HG02970 (cell line): ENCODE results near the gene METTL2A.
"Not testable (repeated sequence)": the region's sequence is repeated elsewhere in the genome, so short reads cannot be mapped to it uniquely, and the experiment has no call there.

ENCODE experiments used
- ATAC-seq: cut with Tn5 transposase; IDR thresholded peaks from one replicate; pipeline ENCODE4 v1.9.1; 2021; ENCODE audit warnings: mild to moderate bottlenecking, moderate library complexity, moderate number of reproducible peaks; ENCODE audit not compliant: unreplicated experiment, low FRiP score

Gene METTL2A, protein sequence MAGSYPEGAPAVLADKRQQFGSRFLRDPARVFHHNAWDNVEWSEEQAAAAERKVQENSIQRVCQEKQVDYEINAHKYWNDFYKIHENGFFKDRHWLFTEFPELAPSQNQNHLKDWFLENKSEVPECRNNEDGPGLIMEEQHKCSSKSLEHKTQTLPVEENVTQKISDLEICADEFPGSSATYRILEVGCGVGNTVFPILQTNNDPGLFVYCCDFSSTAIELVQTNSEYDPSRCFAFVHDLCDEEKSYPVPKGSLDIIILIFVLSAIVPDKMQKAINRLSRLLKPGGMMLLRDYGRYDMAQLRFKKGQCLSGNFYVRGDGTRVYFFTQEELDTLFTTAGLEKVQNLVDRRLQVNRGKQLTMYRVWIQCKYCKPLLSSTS

DNA sequence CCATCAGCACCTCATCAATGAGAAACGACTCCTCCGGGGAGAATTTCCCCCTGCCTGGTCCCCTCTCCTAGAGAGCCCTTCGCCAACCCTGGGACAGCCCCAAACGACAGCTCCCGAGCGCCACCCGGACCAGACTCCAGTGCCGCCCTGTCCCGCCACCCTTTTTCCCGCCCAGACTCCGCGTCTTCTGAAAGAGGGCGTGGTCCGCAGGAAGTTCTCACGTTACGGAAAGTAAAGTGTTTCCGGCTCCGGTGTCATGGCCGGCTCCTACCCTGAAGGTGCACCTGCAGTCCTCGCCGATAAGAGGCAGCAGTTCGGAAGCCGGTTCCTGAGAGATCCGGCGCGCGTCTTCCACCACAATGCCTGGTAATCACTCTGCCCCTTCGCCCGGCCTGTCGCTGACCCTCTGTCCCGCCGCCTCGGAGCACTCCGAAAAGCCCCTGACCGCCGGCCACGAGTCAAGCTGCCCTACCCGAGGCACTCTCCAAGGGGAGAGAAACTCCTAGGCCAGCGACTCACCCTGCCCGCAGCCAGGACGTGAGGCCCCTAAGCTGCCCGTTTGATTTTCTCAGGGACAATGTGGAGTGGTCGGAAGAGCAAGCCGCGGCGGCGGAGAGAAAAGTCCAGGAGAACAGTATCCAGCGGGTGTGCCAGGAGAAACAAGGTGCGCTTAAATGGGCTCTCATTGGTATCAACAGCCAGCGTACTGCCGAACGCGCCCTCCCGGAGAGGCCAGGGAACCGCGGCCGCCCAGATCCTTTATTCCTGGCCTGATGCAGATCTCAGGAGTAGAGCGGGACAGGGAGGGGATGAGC is at the start of gene METTL2A:
TSS of gene METTL2A (plus strand) at position 251 of the 815 bp plus-strand sequence. CDS start at position 257, 6 bp downstream.
- ATAC-seq: peak; percentile 90

DNA sequence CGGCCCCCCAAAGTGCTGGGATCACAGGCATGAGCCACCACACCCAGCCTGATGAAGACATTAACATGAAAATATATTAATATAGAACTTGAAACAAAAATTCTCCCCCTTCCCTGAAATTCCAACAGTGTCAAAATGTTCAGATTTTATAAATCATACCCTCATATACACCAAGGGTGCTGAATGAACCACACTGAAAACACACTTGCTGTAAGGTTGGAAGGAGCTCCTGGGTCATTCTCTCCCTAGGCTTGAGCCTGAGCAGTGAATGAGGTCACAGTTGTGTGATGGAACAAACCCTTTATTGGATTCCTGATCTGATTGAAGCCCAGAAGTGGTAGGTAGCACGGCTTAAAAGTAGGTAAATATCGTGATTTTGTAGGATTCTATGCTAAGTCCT is 43.4 kb upstream of the METTL2A start, which contains the start of gene EFCAB3:
TSS of gene EFCAB3 (plus strand) at position 301 of the 400 bp plus-strand sequence. CDS start 2,427 bp downstream, outside the sequence.
- no peak for ATAC-seq

DNA sequence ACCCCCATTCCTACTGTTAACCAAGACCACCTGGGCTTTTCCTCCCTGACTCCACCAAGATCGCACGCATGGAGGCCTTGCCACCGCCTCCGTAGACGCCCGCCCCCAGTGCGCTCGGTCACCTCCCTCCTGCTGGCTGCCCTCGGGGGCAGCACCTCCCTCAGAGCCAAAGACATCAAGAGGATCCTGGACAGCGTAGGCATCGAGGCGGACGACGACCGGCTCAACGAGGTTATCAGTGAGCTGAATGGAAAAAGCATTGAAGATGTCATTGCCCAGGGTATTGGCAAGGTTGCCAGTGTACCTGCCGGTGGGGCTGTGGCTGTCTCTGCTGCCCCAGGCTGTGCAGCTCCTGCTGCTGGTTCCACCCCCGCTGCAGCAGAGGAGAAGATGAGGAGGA is 42.1 kb upstream of the METTL2A start:
- no peak for ATAC-seq

DNA sequence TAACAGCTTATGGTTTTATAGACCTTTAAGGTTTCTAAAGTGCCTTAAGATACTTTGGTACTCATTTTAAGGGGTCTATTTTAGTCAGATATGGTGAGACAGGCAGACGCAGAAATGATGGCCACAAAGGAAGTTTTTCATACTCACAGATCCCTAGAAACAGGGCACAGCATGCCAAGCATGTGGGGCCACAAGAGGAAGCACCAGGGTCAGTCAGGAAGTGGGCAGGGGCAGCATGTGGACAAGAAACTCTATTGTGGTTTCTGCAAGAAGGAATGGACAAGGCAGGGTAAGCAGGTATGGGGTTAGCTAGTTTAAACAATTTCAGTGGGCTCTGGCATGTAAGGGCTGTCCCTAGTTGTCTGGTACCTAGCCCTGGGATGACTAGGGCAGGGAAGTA is 34.8 kb upstream of the METTL2A start:
- no peak for ATAC-seq

DNA sequence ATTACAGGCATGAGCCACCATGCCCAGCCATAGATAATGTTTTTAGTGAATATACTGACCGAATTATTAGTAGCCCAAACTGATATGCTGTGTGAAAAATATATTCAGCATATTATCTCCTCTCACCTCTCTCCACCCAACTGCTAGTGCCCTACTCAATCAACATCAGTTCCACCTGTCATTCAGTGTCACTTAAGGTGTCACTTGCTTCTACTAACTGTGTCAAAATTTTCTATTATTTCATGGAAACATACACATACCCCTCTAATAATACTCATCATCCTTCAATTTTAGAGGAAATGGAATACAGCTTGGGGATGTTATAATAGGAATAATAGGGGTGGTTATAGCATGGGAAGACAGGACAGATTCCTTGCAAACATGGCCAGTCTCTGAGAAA is 30.8 kb upstream of the METTL2A start:
- no peak for ATAC-seq

DNA sequence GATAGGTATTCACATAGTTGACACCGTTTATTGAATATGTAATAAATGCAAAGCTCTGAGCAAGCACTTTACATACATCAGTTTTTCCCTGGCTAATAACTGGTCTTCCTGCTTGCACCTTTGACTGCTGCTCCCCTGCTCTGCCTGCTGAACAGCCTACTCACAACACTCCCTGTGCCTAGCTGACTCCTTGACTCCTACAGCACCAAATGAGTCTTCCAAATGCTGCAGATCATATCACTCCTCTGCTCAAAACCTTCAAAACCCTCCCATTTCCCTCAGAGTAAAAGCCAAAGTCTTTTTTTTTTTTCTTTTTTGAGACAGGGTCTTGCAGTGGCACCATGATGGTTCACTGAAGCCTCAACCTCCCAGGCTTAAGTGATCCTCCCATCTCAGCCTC is 24.8 kb upstream of the METTL2A start:
- ATAC-seq: no peak

DNA sequence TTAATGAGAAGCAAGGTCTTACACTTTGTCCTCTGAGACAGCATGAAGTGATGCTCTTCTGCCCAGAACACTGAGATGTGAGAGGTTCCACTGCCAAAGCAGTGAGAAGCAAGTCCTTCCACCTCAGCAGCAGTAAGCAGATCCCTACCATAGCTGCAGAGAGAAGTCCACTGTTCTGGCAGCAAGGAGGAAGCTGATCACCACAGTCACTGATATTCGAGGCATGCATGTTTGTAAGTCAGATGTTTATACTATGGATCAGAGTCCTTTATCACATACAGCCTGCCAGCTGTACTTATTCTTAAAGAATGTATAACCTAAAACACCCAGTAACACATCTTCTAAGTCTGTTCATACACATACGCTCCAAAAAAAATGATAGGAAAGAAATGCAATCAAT is 18.2 kb upstream of the METTL2A start:
- ATAC-seq: no peak

DNA sequence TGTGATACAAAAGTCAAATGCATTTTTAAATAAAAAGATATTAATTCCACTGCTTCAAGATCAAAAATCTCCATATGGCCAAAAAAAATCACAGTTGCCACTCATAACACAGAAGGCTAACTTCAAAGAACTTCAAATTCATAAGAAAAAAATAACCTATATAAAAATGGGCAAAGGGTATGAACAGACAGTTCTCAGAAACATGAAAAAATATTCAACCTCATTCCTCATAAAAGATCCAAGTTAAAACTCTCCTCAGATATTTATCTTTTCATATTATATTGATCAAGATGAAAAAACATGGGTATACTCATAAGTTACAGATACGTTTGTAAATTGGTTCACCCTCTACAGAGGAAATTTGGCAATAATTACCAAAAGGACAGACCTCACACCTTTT is 10.6 kb upstream of the METTL2A start:
- not testable (repeated sequence) for ATAC-seq

DNA sequence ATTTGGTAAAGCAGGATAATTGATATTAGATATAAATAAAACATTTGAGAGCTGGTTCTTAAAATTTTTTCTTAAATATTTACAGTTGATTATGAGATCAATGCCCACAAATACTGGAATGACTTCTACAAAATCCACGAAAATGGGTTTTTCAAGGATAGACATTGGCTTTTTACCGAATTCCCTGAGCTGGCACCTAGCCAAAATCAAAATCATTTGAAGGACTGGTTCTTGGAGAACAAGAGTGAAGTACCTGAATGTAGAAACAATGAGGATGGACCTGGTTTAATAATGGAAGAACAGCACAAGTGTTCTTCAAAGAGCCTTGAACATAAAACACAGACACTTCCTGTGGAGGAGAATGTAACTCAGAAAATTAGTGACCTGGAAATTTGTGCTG is 2.5 kb downstream of the METTL2A start:
- ATAC-seq: not testable (repeated sequence)

DNA sequence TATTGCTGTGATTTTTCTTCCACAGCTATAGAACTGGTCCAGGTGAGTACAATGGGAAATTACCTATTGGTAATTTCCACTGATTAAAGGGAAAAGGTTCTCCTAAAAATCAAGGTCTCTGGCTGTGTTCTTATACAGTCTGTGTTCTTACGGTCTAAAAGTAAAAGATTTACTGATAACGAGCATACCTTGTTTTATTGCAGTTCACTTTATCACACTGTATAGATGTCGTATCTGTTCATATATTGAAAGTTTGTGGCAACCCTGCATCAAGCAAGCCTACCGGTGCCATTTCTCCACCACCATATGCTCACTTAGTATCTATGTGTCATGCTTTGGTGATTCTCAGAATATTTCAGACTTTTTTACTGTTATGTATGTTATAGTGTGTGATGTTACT is 11.6 kb downstream of the METTL2A start:
- ATAC-seq: not testable (repeated sequence)

DNA sequence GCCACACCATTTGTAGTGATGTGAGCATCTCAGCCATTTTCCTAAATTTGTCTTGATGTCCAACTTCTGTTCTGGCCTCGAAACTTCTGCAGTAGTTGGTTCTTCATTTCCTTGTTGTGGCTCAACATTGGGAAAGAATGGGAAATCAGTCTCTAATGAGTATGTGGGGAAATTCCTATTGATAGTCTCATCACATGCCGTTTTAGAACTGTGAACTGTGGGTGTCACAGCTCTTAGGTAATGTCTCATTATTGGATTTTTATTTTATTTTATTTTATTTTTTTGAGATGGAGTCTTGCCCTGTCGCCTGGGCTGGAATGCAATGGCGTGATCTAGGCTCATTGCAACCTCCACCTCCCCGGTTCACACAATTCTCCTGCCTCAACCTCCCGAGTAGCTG is 17.5 kb downstream of the METTL2A start:
- not testable (repeated sequence) for ATAC-seq

DNA sequence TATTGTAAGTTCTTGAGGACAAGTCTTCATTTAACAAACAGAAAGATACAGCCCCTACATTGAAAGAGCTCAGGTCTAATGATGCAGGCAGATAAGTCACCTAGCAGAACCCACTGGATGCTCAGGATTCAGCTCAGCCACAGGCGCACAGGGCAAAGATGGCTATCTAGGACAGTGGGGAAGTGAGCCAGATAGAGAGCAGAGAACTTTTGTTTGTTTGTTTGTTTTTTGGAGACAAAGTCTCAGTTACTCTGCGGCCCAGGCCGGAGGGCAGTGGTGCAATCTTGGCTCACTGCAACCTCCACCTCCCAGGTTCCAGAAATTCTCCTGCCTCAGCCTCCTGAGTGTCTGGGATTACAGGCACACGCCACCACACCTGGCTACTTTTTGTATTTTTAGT is 20.4 kb downstream of the METTL2A start:
- ATAC-seq: no peak

DNA sequence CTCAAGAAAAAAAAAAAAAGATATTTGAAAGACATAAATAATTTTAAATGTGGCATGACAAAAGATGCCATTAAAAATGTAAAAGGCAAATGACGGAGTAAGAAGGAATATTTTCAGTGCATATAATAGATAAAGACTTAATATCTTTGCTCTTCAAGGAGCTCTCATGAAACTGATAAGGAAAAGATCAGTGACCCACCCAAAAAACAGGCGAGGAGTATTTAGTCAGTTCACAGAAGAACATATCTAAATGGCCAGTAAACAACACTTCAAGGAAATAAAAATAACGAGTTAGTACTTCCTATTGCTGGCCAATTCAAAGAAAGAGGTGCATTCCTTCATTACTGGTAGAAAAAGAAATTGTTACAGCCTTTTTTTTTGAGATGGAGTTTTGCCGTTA is 22.1 kb downstream of the METTL2A start:
- not testable (repeated sequence) for ATAC-seq

DNA sequence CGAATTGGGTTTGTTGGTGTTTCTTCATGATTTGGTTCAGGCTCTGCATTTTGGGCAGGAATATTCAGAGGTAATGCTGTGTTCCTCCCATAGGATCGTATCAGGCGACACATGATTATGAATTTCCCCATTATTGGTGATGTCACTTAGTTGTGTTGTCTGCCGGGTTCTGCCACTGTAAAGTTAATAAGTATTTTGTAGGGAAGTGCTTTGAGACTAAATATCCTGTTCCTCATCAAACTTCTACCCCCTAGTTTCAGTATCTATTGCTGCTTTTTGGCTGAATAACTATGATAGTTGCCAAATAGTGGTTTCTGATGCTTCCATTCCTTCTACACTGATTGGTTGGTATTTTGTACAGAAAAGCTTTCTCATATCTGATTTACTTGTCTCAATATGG is 28.5 kb downstream of the METTL2A start:
- ATAC-seq: not testable (repeated sequence)

DNA sequence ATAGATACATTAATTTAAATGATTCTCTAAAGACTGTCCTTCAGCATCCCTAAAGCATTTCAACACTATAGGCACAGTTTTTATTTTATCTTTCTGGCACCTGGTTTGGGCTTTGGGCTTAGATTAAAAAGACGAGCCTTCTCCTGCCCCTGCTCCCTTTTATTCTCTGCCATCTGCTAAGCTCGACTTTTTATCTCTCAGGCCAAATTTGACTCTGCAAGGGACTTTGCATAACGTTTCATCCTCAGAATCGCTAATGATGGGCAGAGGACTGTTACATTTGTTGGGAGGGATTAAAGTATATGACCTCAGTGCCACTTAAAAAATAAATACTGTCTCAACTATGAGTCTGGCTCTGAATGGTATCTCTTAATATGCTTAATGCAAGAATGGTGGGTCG is 29.3 kb downstream of the METTL2A start:
- not testable (repeated sequence) for ATAC-seq

DNA sequence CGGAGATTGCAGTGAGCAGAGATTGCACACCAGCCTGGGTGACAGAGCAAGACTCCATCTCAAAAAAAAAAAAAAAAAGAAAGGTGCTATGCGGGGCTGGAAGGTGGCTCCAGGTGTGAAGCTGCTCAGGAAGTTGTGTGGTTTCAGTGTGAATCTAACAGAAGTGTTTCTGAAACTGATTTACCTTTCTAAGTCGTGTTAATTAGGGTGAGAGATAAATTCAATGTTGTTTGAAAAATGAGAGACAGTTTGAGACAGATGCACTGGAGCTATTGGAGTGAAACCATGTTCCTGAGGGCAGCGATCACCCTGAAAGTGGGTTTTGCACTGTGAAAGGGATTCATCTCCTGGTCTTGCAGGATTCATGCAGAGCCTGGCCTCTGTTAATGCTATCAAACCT is 30.0 kb downstream of the METTL2A start:
- not testable (repeated sequence) for ATAC-seq

DNA sequence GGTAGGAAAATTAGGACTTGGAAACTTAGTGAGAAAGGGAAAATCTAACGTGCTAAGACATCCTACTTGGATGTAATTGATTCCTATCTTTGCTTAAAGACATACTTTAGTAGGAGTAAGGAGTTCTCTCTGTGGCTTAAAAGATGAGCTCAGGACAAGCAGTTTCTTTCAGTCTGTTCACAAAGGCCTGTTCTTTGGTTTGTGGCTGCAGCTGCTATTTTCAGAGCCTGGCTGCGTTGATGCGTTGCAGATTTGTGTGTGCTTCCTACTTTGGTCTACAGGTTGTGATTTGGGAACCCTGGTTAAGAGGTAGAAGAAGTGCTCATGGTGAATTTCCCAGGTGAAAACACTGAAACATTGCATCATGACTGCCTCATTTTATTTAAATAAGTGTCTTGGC is 30.4 kb downstream of the METTL2A start:
- ATAC-seq: not testable (repeated sequence)

DNA sequence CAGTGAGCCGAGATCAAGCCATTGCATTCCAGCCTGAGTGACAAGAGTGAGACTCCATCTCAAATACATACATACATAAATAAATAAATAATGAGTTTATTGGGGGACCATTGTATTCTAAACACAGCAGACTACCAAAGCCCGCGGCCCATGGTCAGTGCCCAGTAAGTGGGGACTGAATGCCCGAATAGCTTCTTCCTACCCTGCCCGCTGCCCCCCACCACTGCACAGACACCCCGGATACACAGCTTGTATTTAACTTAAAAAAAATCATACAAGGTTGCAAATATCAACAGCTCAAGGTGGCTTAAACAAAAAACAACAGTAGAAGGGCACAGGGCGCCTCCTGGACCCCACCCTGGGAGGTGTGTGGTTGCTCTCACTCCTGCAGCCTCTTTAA is 32.3 kb downstream of the METTL2A start:
- no peak for ATAC-seq

DNA sequence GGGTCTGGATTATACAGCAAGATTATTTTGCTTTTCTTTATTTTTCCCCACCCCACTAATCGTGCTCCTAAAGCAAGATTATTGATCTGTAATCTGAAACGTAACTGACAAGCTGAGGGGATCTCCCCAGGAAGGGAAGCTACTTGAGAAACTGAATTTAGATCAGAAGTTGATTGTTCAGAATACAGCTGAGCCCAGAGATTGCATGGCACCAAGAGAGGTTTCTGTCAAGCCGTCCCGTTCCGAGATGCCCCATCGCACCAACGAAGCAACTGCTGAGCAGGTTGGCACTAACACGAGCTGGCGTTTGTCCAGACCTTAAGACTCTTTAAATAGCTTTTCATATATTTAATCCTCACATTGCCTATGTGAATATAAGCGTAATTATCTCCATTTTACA is 34.8 kb downstream of the METTL2A start:
- not testable (repeated sequence) for ATAC-seq

DNA sequence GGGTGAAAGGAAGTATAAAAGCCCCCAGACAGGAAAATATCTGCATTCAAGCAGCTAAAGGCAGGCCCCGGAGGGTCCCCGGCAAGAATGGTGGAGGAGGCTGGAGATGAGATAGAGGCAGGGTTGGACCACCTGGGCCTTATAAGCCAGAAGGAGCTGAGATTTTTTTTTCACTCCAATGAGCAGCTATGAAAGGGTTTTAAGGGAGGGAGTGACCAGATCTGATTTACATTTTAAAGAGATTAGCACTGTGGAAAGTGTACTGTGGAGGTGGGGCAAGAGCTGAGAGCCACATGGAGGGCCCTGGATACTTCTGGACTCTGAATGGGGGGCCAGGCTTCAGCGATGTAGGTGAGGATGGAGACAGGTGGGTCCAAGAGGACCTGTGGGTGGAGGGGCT is 40.7 kb downstream of the METTL2A start:
- ATAC-seq: not testable (repeated sequence)

DNA sequence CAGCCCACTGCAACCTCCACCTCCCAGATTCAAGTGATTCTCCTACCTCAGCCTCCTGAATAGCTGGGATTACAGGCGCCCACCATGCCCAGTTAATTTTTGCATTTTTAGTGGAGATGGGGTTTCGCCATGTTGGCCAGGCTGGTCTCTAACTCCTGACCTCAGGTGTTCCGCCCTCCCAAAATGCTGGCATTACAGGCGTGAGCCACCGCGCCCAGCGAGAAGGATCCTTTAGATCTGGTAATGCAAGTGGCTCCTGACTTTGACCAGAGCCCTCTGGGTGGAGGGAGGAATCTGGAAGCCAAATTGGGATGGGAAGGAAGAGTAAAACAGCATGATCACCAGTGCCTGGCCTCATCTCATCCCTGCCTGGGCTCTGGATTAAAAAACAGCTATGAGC is 41.6 kb downstream of the METTL2A start:
- not testable (repeated sequence) for ATAC-seq
